HG02870 (cell line): ENCODE data around the gene RTN4.

Source experiments
- ATAC-seq: cut with Tn5 transposase; IDR thresholded peaks from one replicate; pipeline ENCODE4 v1.9.1; 2021; ENCODE audit warnings: mild to moderate bottlenecking, moderate library complexity; ENCODE audit not compliant: unreplicated experiment

Gene RTN4

GRCh38 chr2:54955358-54956110 lies 94.7 kb downstream of the RTN4 start:
- no peak for ATAC-seq

- no peak for ATAC-seq
These were observed 95.4 kb downstream of the RTN4 start for GRCh38 chr2:54954705-54955357.

GRCh38 chr2:54954158-54954557 lies 96.1 kb downstream of the RTN4 start:
- ATAC-seq: no peak

- ATAC-seq: no peak
These were observed 97.2 kb downstream of the RTN4 start for GRCh38 chr2:54952978-54953456.

GRCh38 chr2:54952425-54952824 lies 97.8 kb downstream of the RTN4 start:
- ATAC-seq: no peak

GRCh38 chr2:54950811-54951210 lies 99.4 kb downstream of the RTN4 start:
- no peak for ATAC-seq

- ATAC-seq: no peak
These were observed 100.8 kb downstream of the RTN4 start for GRCh38 chr2:54949431-54949830.

- no peak for ATAC-seq
These were observed 102.1 kb downstream of the RTN4 start for GRCh38 chr2:54948120-54948519.

- ATAC-seq: no peak
These were observed 102.6 kb downstream of the RTN4 start for GRCh38 chr2:54947646-54948045.

GRCh38 chr2:54947136-54947535 lies 103.1 kb downstream of the RTN4 start:
- ATAC-seq: no peak

- ATAC-seq: no peak
These were observed 103.9 kb downstream of the RTN4 start for GRCh38 chr2:54946220-54946805.

GRCh38 chr2:54945391-54946219 lies 104.6 kb downstream of the RTN4 start:
- ATAC-seq: peak; percentile 93

GRCh38 chr2:54944724-54945326 lies 105.4 kb downstream of the RTN4 start:
- ATAC-seq: no peak

GRCh38 chr2:54942373-54942772 lies 107.9 kb downstream of the RTN4 start:
- ATAC-seq: no peak

GRCh38 chr2:54941248-54941984 lies 108.8 kb downstream of the RTN4 start:
- ATAC-seq: no peak

- no peak for ATAC-seq
These were observed 109.5 kb downstream of the RTN4 start for GRCh38 chr2:54940723-54941122.

GRCh38 chr2:54939446-54940118 lies 110.7 kb downstream of the RTN4 start:
- no peak for ATAC-seq

- no peak for ATAC-seq
These were observed 113.5 kb downstream of the RTN4 start for GRCh38 chr2:54936766-54937165.

GRCh38 chr2:54935389-54935788 lies 114.9 kb downstream of the RTN4 start:
- no peak for ATAC-seq
